Activated CD4-positive, alpha-beta T cell treated with anti-CD3 and anti-CD28 coated beads, Interleukin-2, amount 50 U/mL, for 48 hours (primary cell): ENCODE results near the gene SLC43A2.
"Not testable (repeated sequence)": the region's sequence is repeated elsewhere in the genome, so short reads cannot be mapped to it uniquely, and the experiment has no call there.

Source experiments
- DNase-seq, 2 experiments: peaks; one replicate each; pipeline ENCODE4 v3.0.0-alpha.2; 2020

Gene SLC43A2

DNA sequence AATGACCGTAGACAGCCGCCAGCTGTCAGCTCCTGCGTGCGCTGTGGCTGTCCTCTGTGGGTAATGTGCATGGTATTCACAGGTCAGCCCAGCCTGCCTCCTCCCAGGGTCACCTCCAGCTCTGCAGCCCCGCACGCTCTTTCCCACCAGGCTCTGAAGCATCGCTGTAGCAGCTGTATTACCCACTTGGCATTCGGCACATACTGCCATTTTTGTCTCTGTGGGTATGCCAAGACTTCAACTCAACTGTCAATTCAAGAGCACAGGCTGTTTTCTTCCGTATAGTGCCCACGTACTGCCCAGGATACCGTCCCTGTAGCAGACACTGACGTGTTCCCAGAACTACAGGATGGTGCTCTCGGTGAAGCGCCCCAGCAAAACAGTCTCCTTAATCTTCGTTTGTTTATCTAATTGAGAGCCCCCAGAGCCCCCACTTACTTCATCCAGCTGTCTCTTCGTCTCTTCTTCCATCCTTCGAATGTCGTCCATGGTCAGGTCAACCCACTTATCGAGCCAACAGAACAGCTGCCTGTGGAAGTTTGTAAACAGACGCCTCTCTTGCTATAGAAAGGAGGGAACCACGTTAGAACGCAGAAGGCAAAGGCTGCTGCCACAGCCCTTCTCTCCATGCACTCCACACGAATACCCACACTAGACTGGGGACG lies 94.8 kb downstream of the SLC43A2 start:
- DNase-seq, result no peak

DNA sequence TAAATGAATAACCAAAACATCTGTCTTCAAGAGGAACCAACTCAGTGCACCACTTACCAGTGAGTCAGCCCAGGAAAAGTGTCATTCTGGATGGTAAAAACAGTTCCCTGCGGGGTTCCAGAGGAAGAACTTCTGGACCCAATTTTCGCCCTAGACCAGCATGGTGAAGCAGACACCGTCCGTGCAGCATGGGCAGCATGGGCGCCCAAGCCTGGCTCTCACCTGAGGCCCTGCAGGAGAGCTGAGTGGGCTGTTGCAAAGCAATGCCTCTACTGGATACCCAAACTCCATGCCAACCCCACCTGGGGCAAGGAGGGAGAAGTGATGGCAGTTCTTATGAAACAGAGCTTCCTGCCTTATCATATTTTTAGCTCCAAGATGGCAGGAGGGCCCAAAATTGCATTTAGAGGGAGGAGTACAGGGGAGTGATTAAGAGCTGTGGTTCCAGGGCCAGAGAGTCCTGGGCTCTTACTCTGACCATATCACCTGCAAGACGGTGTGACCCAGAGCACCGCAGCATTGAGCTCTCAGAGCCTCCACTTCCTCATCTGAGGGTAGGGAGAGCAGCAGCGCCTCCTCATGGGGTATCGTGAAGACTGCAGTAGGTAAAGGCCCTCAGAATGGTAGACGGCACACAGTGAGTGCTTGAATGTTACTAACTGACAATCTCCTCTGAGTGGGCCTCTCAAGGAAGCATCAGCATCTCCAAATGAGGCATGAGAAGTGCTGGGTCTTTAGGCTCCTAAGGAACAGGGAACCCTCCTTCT lies 95.6 kb downstream of the SLC43A2 start:
- peak; percentile 32 to 44 for DNase-seq

- DNase-seq, result no peak
Measured at GRCh38 chr17:1529863-1530262, 98.8 kb downstream of the SLC43A2 start.

GRCh38 chr17:1526876-1527275 lies 101.8 kb downstream of the SLC43A2 start:
- DNase-seq, result not testable (repeated sequence)

- DNase-seq, result no peak
Measured at GRCh38 chr17:1522626-1523025, 106.0 kb downstream of the SLC43A2 start.

GRCh38 chr17:1521086-1521640 lies 107.5 kb downstream of the SLC43A2 start:
- DNase-seq, result no peak

DNA sequence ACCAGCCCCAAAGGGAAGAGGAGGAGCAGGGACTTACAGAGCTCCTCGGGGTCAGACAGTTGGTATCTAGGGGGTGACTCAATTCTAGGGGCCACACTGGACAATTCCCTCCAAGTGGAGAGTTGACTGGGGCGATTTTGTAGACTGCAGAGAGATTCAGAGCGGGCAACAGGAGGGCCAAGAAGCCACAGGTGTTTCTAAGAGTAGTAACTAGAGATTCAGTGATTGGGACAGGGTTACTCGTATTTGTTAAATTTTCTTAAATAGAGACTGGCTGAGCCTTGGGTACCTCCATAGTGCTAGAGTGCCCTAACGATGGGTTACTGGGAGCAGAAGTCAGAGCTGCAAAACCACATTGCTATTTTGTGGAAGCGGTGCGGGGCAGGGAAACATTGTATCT lies 109.0 kb downstream of the SLC43A2 start:
- no peak for DNase-seq
